Body of pancreas (tissue), 4 donors: Measurements from ENCODE around the gene SERHL2.

Source experiments
- POLR2A ChIP-seq, 3 donors: fragments of 450-650 bp; IDR thresholded peaks; one replicate each; pipeline ENCODE4 v1.6.1; 2016; ENCODE audit warnings: antibody characterized with exemption in 3 of 3, mild to moderate bottlenecking in 2 of 3
- TF ChIP-seq, protein P1 (sequence below), 7 experiments: fragments of 450-650 bp in 4 of 7; fragments of 200-600 bp in 3 of 7; sonication (generic) in 3 of 7; IDR thresholded peaks; one replicate each; pipeline ENCODE4 v1.5.1; 2016 to 2019; ENCODE audit warnings: antibody characterized with exemption in 7 of 7

- TF ChIP-seq, protein P1, sequence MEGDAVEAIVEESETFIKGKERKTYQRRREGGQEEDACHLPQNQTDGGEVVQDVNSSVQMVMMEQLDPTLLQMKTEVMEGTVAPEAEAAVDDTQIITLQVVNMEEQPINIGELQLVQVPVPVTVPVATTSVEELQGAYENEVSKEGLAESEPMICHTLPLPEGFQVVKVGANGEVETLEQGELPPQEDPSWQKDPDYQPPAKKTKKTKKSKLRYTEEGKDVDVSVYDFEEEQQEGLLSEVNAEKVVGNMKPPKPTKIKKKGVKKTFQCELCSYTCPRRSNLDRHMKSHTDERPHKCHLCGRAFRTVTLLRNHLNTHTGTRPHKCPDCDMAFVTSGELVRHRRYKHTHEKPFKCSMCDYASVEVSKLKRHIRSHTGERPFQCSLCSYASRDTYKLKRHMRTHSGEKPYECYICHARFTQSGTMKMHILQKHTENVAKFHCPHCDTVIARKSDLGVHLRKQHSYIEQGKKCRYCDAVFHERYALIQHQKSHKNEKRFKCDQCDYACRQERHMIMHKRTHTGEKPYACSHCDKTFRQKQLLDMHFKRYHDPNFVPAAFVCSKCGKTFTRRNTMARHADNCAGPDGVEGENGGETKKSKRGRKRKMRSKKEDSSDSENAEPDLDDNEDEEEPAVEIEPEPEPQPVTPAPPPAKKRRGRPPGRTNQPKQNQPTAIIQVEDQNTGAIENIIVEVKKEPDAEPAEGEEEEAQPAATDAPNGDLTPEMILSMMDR (IDR thresholded peaks at IDR 0.05): no peak
- no peak for TF ChIP-seq POLR2A (IDR thresholded peaks at IDR 0.05)
Observed at GRCh38 chr22:42611051-42611450, 57.3 kb downstream of the SERHL2 start.
